ENCODE measurements around the gene TGFB1. TPM values are rescaled to one million over a fixed set of nuclear protein-coding genes. Genes with fewer than 3 reads are reported as not detected.

Gene TGFB1
- total RNA-seq, 1 experiment from 2014 or later = 30.1 TPM

DNA sequence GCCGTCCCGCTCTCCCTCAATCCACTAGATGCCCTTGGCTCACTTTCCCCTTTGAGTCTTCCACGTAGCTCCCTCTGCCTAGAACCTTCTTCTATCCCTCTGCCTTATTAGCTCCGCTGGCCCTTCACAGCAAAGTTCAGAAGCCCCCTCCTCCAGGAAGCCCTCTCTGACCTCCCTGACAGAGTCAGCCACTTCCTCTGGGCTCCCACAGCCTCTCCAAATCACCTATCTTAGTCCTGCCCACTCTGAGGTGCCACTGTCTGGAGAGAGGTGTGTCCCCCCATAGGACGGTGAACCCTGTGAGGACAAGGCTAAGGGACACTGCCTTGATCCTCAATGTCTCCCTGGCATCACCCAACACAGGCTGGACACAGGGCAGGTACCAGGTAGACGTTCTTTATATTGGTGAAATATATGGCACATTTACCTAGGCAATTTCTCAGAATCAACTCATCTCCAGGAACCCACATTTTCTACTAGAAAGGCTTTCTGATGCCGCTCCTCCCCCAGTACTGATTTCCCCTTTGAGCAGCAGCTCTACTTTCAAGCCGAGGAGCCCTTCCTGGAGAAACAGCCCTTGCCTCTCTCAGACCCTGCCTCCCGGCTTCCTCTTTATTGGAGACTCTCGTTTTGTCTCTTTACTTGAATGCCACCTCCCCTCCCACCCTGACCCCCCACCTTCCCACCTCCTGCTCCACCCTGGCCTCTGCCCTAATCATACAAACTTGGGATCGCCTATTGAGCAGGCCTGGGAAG is 3.4 kb upstream of the TGFB1 start:
- H3K56ac ChIP-seq (ENCODE audit: insufficient read length, low read depth, low read length) = no peak overlapping the region
- no peak overlapping the region for H4K5ac ChIP-seq (ENCODE audit: insufficient read length, low read depth, low read length)
- H3K27me3 Mint-ChIP-seq (ENCODE audit: low read depth) = peaks cover 18% of the 10 kb centered on the region
- TF ChIP-seq, protein P1, sequence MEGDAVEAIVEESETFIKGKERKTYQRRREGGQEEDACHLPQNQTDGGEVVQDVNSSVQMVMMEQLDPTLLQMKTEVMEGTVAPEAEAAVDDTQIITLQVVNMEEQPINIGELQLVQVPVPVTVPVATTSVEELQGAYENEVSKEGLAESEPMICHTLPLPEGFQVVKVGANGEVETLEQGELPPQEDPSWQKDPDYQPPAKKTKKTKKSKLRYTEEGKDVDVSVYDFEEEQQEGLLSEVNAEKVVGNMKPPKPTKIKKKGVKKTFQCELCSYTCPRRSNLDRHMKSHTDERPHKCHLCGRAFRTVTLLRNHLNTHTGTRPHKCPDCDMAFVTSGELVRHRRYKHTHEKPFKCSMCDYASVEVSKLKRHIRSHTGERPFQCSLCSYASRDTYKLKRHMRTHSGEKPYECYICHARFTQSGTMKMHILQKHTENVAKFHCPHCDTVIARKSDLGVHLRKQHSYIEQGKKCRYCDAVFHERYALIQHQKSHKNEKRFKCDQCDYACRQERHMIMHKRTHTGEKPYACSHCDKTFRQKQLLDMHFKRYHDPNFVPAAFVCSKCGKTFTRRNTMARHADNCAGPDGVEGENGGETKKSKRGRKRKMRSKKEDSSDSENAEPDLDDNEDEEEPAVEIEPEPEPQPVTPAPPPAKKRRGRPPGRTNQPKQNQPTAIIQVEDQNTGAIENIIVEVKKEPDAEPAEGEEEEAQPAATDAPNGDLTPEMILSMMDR (conservative IDR thresholded peaks at IDR 0.05) = no peak
- no CpG with 5 or more reads among the region's 11 CpGs for WGBS (ENCODE audit: extremely low coverage, insufficient read length, low lambda C conversion rate)
- H3K9ac ChIP-seq (ENCODE audit: extremely low read depth, insufficient read length, low read length) = no peak overlapping the region
- no peaks in the 10 kb centered on the region for H3K79me2 ChIP-seq (ENCODE audit: insufficient read depth, low read length)
- no peak for DNase-seq
- H3K4me3 Mint-ChIP-seq = no peak overlapping the region; a peak in 1 of 5 replicates
- peaks cover 2% of the 10 kb centered on the region; the same call in 1 of the 2 replicates for H3K27me3 ChIP-seq (ENCODE audit: insufficient read depth, low read length)
- H3K36me3 Mint-ChIP-seq (ENCODE audit: insufficient read depth in 1 of 3, low read depth in 3 of 3) = peaks cover 0 to 10% (median 2%) of the 10 kb centered on the region in 3 experiments; a peak in 4 of 7 replicates
- H3K23ac ChIP-seq (ENCODE audit: insufficient read length, low read depth, low read length) = no peak overlapping the region
- no peaks in the 10 kb centered on the region; the same call in 1 of the 2 replicates for H3K4me1 ChIP-seq (ENCODE audit: insufficient read depth, low read length)
- H3K4me1 Mint-ChIP-seq = peaks cover 8 to 10% of the 10 kb centered on the region in 2 experiments
- H2BK12ac ChIP-seq (ENCODE audit: insufficient read length, low read depth, low read length) = no peak overlapping the region
- H2BK20ac ChIP-seq (ENCODE audit: low read depth, low read length, poor library complexity, severe bottlenecking) = no peak overlapping the region
- no peak overlapping the region for H3K18ac ChIP-seq (ENCODE audit: insufficient read length, low read depth, low read length)
- no peaks in the 10 kb centered on the region for H3K9me3 ChIP-seq (ENCODE audit: control insufficient read depth, low read depth, low read length)
- H3K23me2 ChIP-seq (ENCODE audit: insufficient read length, low read depth, low read length, poor library complexity, severe bottlenecking) = peaks cover 11% of the 10 kb centered on the region
- H4K20me1 ChIP-seq (ENCODE audit: control insufficient read depth, insufficient read depth, insufficient read length) = no peaks in the 10 kb centered on the region
- no peak overlapping the region for H4K91ac ChIP-seq (ENCODE audit: insufficient read length, low read depth, low read length)
- H3K4ac ChIP-seq (ENCODE audit: low read depth, low read length) = no peak overlapping the region
- H3K27ac ChIP-seq (ENCODE audit: insufficient read length, low read depth, low read length) = no peak overlapping the region
- H3K9me3 Mint-ChIP-seq = no peaks in the 10 kb centered on the region
- no peak overlapping the region for H3K27ac Mint-ChIP-seq
- no peak overlapping the region for H2AK5ac ChIP-seq (ENCODE audit: insufficient read length, low read length)
- H2AFZ ChIP-seq (ENCODE audit: low read length) = no peak overlapping the region
- H2BK5ac ChIP-seq (ENCODE audit: insufficient read length, low read length) = no peak overlapping the region
- no peaks in the 10 kb centered on the region for H3K79me1 ChIP-seq (ENCODE audit: insufficient read depth, low read depth, low read length, poor library complexity, severe bottlenecking)
- H3K4me2 ChIP-seq (ENCODE audit: insufficient read depth, insufficient read length, low read length) = no peak overlapping the region
- no peak overlapping the region for H2BK15ac ChIP-seq (ENCODE audit: low read depth, low read length)
- H2BK120ac ChIP-seq (ENCODE audit: low read depth, low read length, poor library complexity, severe bottlenecking) = no peak overlapping the region
- H4K8ac ChIP-seq (replicated peaks; ENCODE audit: insufficient read length, low read depth, low read length) = no peak overlapping the region
- no peak overlapping the region for H3K14ac ChIP-seq (ENCODE audit: insufficient read depth, low read length)
- H3T11ph ChIP-seq (ENCODE audit: low read length) = no peak overlapping the region

Data from H9 (cell line).